HepG2 (cell line): ENCODE results near the gene QSOX1. TPM values are rescaled to one million over a fixed set of nuclear protein-coding genes. Genes with fewer than 3 reads are reported as not detected.

Source experiments
- ATAC-seq: fragments of 200-7000 bp; cut with Tn5 transposase; 3 replicates; pipeline ENCODE4 v1.9.1; 2020; ENCODE audit warnings: mild to moderate bottlenecking, moderate library complexity
- BruUV-seq: library from RNA; stranded (reverse); fragments of 400-500 nt; replicated peaks from 2 replicates; lab custom pipeline; 2021; lab: Mats Ljungman, UMichigan
- CTCF ChIA-PET: fragments of 300-600 bp; formaldehyde crosslinking; extraction: SDS; loops from one replicate; lab custom pipeline; 2021; ENCODE audit warnings: low total read pairs, inconsistent platforms, low intra/inter-chr PET ratio; lab: Yijun Ruan, JAX
- POLR2A ChIA-PET: fragments of 350-600 bp; sonication (Branson Sonifier 250); formaldehyde crosslinking; loops from one replicate; lab custom pipeline; 2020; ENCODE audit warnings: antibody characterized with exemption, inconsistent platforms; lab: Yijun Ruan, JAX
- DNase-seq: peaks from one replicate; pipeline ENCODE4 v3.0.0-alpha.2; 2015; ENCODE audit warnings: low spot score
- FAIRE-seq: peaks from 3 replicates; lab custom pipeline; 2011; peaks lifted over from hg19 to GRCh38; lab: Jason Lieb, UNC
- H2AFZ ChIP-seq: one replicate; pipeline ENCODE4 v1.6.1; 2011; ENCODE audit warnings: low read length, inconsistent platforms
- H3K27ac ChIP-seq: fragments of 300-600 bp; 3 replicates; pipeline ENCODE4 v1.8.0; 2011; ENCODE audit warnings: mixed run types, mild to moderate bottlenecking, mixed read lengths, low read length, inconsistent platforms; ENCODE audit not compliant: insufficient read depth; ENCODE audit errors: extremely low read length
- H3K27me3 ChIP-seq, 2 experiments: fragments of 200-600 bp in 1 of 2; 2 replicates in 1 of 2; 3 replicates in 1 of 2; pipeline versions ENCODE4 v1.6.0 to v1.8.0; 2011; ENCODE audit warnings: low read length in 2 of 2, mild to moderate bottlenecking in 2 of 2, moderate library complexity in 2 of 2, inconsistent platforms in 1 of 2; ENCODE audit not compliant: insufficient read depth in 2 of 2, control insufficient read depth in 1 of 2
- H3K36me3 ChIP-seq, 2 experiments: fragments of 200-600 bp in 1 of 2; replicated peaks in 1 of 2; 2 replicates in 1 of 2; 3 replicates in 1 of 2; pipeline versions ENCODE4 v1.5.1 to v1.8.0; 2011; ENCODE audit warnings: low read length in 2 of 2, inconsistent platforms in 1 of 2; ENCODE audit not compliant: insufficient read depth in 2 of 2, control insufficient read depth in 1 of 2
- H3K4me1 ChIP-seq: 2 replicates; pipeline ENCODE4 v1.5.1; 2012; ENCODE audit warnings: low read length, inconsistent platforms; ENCODE audit not compliant: insufficient read depth
- H3K4me2 ChIP-seq: 2 replicates; pipeline ENCODE4 v1.6.0; 2011; ENCODE audit warnings: low read depth, low read length, inconsistent platforms
- H3K4me3 ChIP-seq, 3 experiments: fragments of 200-600 bp in 1 of 3; sonication (generic), shearing (Covaris generic) in 1 of 3; replicated peaks in 1 of 3; 2 replicates each; pipeline ENCODE4 v1.5.1; 2011 to 2016; ENCODE audit warnings: low read length in 3 of 3, inconsistent platforms in 2 of 3, low read depth in 2 of 3, mild to moderate bottlenecking in 2 of 3, control low read depth in 1 of 3, mixed read lengths in 1 of 3; ENCODE audit not compliant: insufficient read depth in 1 of 3
- H3K79me2 ChIP-seq: one replicate; pipeline ENCODE4 v1.6.1; 2011; ENCODE audit warnings: low read length, inconsistent platforms; ENCODE audit not compliant: insufficient read depth
- H3K9ac ChIP-seq: 2 replicates; pipeline ENCODE4 v1.6.0; 2011; ENCODE audit warnings: mild to moderate bottlenecking, low read depth, low read length, inconsistent platforms; ENCODE audit not compliant: insufficient read depth
- H3K9me3 ChIP-seq: 2 replicates; pipeline ENCODE4 v1.5.1; 2012; ENCODE audit warnings: mild to moderate bottlenecking, low read length
- H4K20me1 ChIP-seq: 2 replicates; pipeline ENCODE4 v1.6.0; 2011; ENCODE audit warnings: inconsistent platforms, mild to moderate bottlenecking, low read length, moderate library complexity; ENCODE audit not compliant: insufficient read depth
- ASH2L ChIP-seq: fragments of 300-600, 200-600 bp; sonication (generic); IDR thresholded peaks from 2 replicates; pipeline ENCODE4 v1.7.0; 2017; ENCODE audit warnings: low read depth, mild to moderate bottlenecking, moderate library complexity, mixed read lengths, low read length; ENCODE audit not compliant: insufficient read length
- CERS6 ChIP-seq: sonication (generic); formaldehyde crosslinking; IDR thresholded peaks from 2 replicates; pipeline ENCODE4 v1.5.0; 2020; ENCODE audit warnings: missing genetic modification reagents
- LBX2 ChIP-seq: sonication (generic); formaldehyde crosslinking; IDR thresholded peaks from 2 replicates; pipeline ENCODE4 v1.5.0; 2020; ENCODE audit warnings: missing genetic modification reagents, mild to moderate bottlenecking, borderline replicate concordance
- MTA3 ChIP-seq: sonication (generic); formaldehyde crosslinking; IDR thresholded peaks from 2 replicates; pipeline ENCODE4 v1.4.0; 2020; ENCODE audit warnings: missing genetic modification reagents
- RFX5 ChIP-seq: IDR thresholded peaks from 2 replicates; pipeline ENCODE4 v1.6.1; 2011; ENCODE audit warnings: low read depth, low read length, improper control_type of control experiment
- TCF12 ChIP-seq, 2 experiments: fragments of 450-650 bp in 1 of 2; sonication (generic) in 1 of 2; formaldehyde crosslinking in 1 of 2; IDR thresholded peaks; 2 replicates each; pipeline versions ENCODE4 v1.6.1 to v1.8.0; 2017 to 2022; ENCODE audit warnings: antibody characterized with exemption in 1 of 2, mild to moderate bottlenecking in 1 of 2, missing genetic modification reagents in 1 of 2, moderate library complexity in 1 of 2
- TERF1 ChIP-seq: sonication (generic); formaldehyde crosslinking; IDR thresholded peaks from 2 replicates; pipeline ENCODE4 v1.8.0; 2022; ENCODE audit warnings: mild to moderate bottlenecking, missing genetic modification reagents, moderate library complexity
- ZC3H4 ChIP-seq: sonication (generic); formaldehyde crosslinking; IDR thresholded peaks from 2 replicates; pipeline ENCODE4 v1.4.0; 2020; ENCODE audit warnings: missing genetic modification reagents, borderline replicate concordance
- ZNF143 ChIP-seq: sonication (generic); formaldehyde crosslinking; IDR thresholded peaks from 2 replicates; pipeline ENCODE4 v1.4.0; 2020; ENCODE audit warnings: missing genetic modification reagents
- ZNF230 ChIP-seq: sonication (generic); formaldehyde crosslinking; IDR thresholded peaks from 2 replicates; pipeline ENCODE4 v1.4.0; 2020; ENCODE audit warnings: mild to moderate bottlenecking, missing genetic modification reagents
- ZNF460 ChIP-seq: sonication (generic); formaldehyde crosslinking; IDR thresholded peaks from 2 replicates; pipeline ENCODE4 v1.5.1; 2020; ENCODE audit warnings: missing genetic modification reagents, mild to moderate bottlenecking, borderline replicate concordance
- ZNF883 ChIP-seq: sonication (generic); formaldehyde crosslinking; IDR thresholded peaks from 2 replicates; pipeline ENCODE4 v1.5.1; 2020; ENCODE audit warnings: mild to moderate bottlenecking, missing genetic modification reagents; ENCODE audit errors: not compliant biosample characterization
- ZXDC ChIP-seq: sonication (generic); formaldehyde crosslinking; IDR thresholded peaks from 2 replicates; pipeline ENCODE4 v1.5.0; 2020; ENCODE audit warnings: mild to moderate bottlenecking, missing genetic modification reagents
- WGBS: methylation state at CpG from one replicate; pipeline ENCODE4 v1.1.6; 2017; ENCODE audit warnings: low lambda C conversion rate; 5-methylcytosine and 5-hydroxymethylcytosine counted together
- in situ Hi-C: cut with HindIII; loops from 2 replicates; pipeline ENCODE4 v1.10.0; 2017; ENCODE audit warnings: low pct_unique_long_range_greater_than_20kb; ENCODE audit not compliant: extremely low pct_ligation_motif_present
- intact Hi-C: fragments of 100-400 bp; cut with micrococcal nuclease; formaldehyde crosslinking; loops from one replicate; pipeline ENCODE4 v1.10.0; 2022; ENCODE audit not compliant: unreplicated experiment
- polyA plus RNA-seq, 8 experiments: library from polyadenylated mRNA; depleted of rRNA in 3 of 8; stranded (reverse) in 7 of 8; unstranded in 1 of 8; fragments of >200 nt; fragmentation: Illumina TruSeq in 4 of 8; extraction: Trizol in 4 of 8; gene quantifications; 2 replicates each; pipeline versions ENCODE4 v1.2.1 to v1.2.3, GENCODE V29; 2011 to 2016; ENCODE audit warnings: low read depth in 4 of 8, missing spikeins in 1 of 8, mixed read lengths in 1 of 8; ENCODE audit not compliant: insufficient read depth in 1 of 8
- total RNA-seq, 5 experiments: library from RNA; depleted of rRNA; stranded (reverse); fragments of >200 nt; fragmentation: Illumina TruSeq; extraction: Trizol; gene quantifications; 2 replicates each; pipeline ENCODE4 v1.2.3, GENCODE V29; 2016; ENCODE audit warnings: low read depth in 1 of 5

QSOX1 gene
- total and polyA plus RNA-seq, 2 of the 13 experiments (the other 11 are each of a cell fraction or from before 2014, with no cell fraction given), result 6.8 to 40.2 TPM

- intact Hi-C loops, result no loop called here
- H3K4me3 ChIP-seq, result no peak overlapping the region
- H3K9me3 ChIP-seq, result no peaks in the 10 kb centered on the region
- no peak overlapping the region for H3K9ac ChIP-seq
- no peak overlapping the region for H3K4me2 ChIP-seq
- WGBS, result 100% methylated on average over 1 of the region's 1 CpG
- POLR2A ChIA-PET, result no interaction called here
- in situ Hi-C loops, result loop anchor here (10.0 kb wide), 1 partner anchor 286 kb away; the partner anchor contains the start of gene TOR1AIP2
- ATAC-seq, result no peak
- BruUV-seq, result no TSS peak
- FAIRE-seq, result no peak
- H3K27me3 ChIP-seq, result peaks cover 0 to 25% of the 10 kb centered on the region in 2 experiments; a peak in 4 of 5 replicates
- no peaks in the 10 kb centered on the region for H3K79me2 ChIP-seq
- no peak overlapping the region for H2AFZ ChIP-seq
- CTCF ChIA-PET, result no interaction called here
- no peaks in the 10 kb centered on the region for H3K36me3 ChIP-seq
- peaks cover 4% of the 10 kb centered on the region; the same call in 1 of the 2 replicates for H4K20me1 ChIP-seq
- TF ChIP-seq ZNF883, result no peak
- no peak for TF ChIP-seq ASH2L
- no peak for TF ChIP-seq RFX5
- TF ChIP-seq CERS6 (CRISPR knock-in tag), result no peak
- no peak for TF ChIP-seq MTA3 (CRISPR knock-in tag)
- TF ChIP-seq ZNF230 (CRISPR knock-in tag), result no peak
- TF ChIP-seq TERF1 (CRISPR knock-in tag), result no peak
- TF ChIP-seq ZNF143, result no peak
- no peak for TF ChIP-seq ZC3H4 (CRISPR knock-in tag)
- TF ChIP-seq ZXDC (CRISPR knock-in tag), result no peak
- no peak for TF ChIP-seq ZNF460 (CRISPR knock-in tag)
- TF ChIP-seq TCF12 (IDR thresholded peaks at IDR 0.05), result no peak
- no peak for TF ChIP-seq TCF12 (CRISPR knock-in tag; IDR thresholded peaks at IDR 0.05)
- no peak for TF ChIP-seq LBX2
- TF ChIP-seq, all 625 proteins: peak for 0
- Histone ChIP-seq H3K4me1 (peaks cover 43% of the 10 kb centered on the region), H3K27ac (no peak overlapping the region)
- no peak for DNase-seq
These were observed 5.7 kb downstream of the QSOX1 start for GRCh38 chr1:180160357-180160756.
